Measurements from ENCODE around the gene DAND5.

- no peak for TF ChIP-seq CTCF (conservative IDR thresholded peaks at IDR 0.05; ENCODE audit: low read depth, low read length)
- no peak for TF ChIP-seq EZH2 (IDR thresholded peaks at IDR 0.05; ENCODE audit: borderline replicate concordance, low read depth, low read length, poor library complexity, severe bottlenecking)
These were observed 44.9 kb downstream of the DAND5 start for GRCh38 chr19:13014101-13014920.

Measured in A673 (cell line).